HFFc6 (cell line): ENCODE results near the gene WHRN. TPM values are rescaled to one million over a fixed set of nuclear protein-coding genes. Genes with fewer than 3 reads are reported as not detected.

Experiments
- DNase-seq: peaks from one replicate; pipeline ENCODE4 v3.0.0-alpha.2; 2018
- H3K27ac Mint-ChIP-seq: 2 replicates; pipeline ENCODE4 v1.8.0; 2020; ENCODE audit warnings: mild to moderate bottlenecking, mixed read lengths
- H3K27me3 Mint-ChIP-seq: 2 replicates; pipeline ENCODE4 v1.8.0; 2021; ENCODE audit warnings: mild to moderate bottlenecking, moderate library complexity, mixed read lengths; ENCODE audit not compliant: insufficient read depth
- H3K36me3 Mint-ChIP-seq: 2 replicates; pipeline ENCODE4 v1.8.0; 2021; ENCODE audit warnings: low read depth, mixed read lengths
- H3K4me1 Mint-ChIP-seq: 2 replicates; pipeline ENCODE4 v1.8.0; 2020; ENCODE audit warnings: low read depth, mixed read lengths
- H3K4me3 Mint-ChIP-seq: 2 replicates; pipeline ENCODE4 v1.8.0; 2020; ENCODE audit warnings: mild to moderate bottlenecking, moderate library complexity, mixed read lengths
- H3K9me3 Mint-ChIP-seq: 2 replicates; pipeline ENCODE4 v1.8.0; 2020; ENCODE audit warnings: mild to moderate bottlenecking, mixed read lengths
- CTCF ChIP-seq: fragments of 200-600 bp; sonication (generic); IDR thresholded peaks from 2 replicates; pipeline ENCODE4 v1.5.0; 2021; ENCODE audit warnings: antibody characterized with exemption, mild to moderate bottlenecking
- total RNA-seq, 6 experiments: library from RNA; stranded (reverse); fragmentation: NEBNext Ultra II Directional; extraction: Animal tissue kit (Norgen Biotek cat#: 25700); gene quantifications; 2 replicates in 1 of 6; 3 replicates in 5 of 6; pipeline ENCODE4 v1.2.3, GENCODE V29; 2021

WHRN gene
- total RNA-seq, 6 experiments from 2014 or later, result 3.0 to 4.8 (median 3.6) TPM

- H3K27ac Mint-ChIP-seq, result no peak overlapping the region
Measured at GRCh38 chr9:114532561-114533237, 27.4 kb upstream of the WHRN start.

DNA sequence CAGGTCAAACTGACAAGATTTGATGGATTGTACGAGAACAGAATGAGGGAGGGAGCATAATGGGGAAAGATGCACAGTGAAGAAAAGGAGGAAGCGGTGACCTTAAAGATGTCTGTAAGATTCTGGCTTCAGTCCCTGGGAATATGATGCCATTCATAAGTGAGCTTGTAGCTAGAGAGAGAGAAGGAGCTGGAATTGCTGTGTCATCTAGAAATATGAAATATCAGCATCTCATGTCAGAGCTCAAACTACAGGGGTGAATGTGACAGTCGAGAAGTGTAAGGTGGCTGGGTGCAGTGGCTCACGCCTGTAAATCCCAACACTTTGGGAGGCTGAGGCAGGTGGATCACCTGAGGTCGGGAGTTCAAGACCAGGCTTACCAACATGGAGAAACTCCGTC, 24.0 kb upstream of the WHRN start:
- no peak for DNase-seq
- H3K27ac Mint-ChIP-seq, result no peak overlapping the region
- H3K4me1 Mint-ChIP-seq, result peaks cover 30% of the 10 kb centered on the region
- H3K9me3 Mint-ChIP-seq, result no peaks in the 10 kb centered on the region
- peaks cover 2% of the 10 kb centered on the region for H3K27me3 Mint-ChIP-seq
- no peak overlapping the region for H3K4me3 Mint-ChIP-seq
- TF ChIP-seq CTCF, result no peak
- H3K36me3 Mint-ChIP-seq, result no peaks in the 10 kb centered on the region

More at GRCh38 chr9:114532561-114533237, 27.4 kb upstream of the WHRN start:
- no peak for TF ChIP-seq CTCF
- no peak for DNase-seq
- no peaks in the 10 kb centered on the region for H3K36me3 Mint-ChIP-seq
- no peaks in the 10 kb centered on the region; the same call in 1 of the 2 replicates for H3K27me3 Mint-ChIP-seq
- peaks cover 13% of the 10 kb centered on the region; the same call in 1 of the 2 replicates for H3K4me1 Mint-ChIP-seq
- H3K4me3 Mint-ChIP-seq, result no peak overlapping the region
- H3K9me3 Mint-ChIP-seq, result no peaks in the 10 kb centered on the region

DNA sequence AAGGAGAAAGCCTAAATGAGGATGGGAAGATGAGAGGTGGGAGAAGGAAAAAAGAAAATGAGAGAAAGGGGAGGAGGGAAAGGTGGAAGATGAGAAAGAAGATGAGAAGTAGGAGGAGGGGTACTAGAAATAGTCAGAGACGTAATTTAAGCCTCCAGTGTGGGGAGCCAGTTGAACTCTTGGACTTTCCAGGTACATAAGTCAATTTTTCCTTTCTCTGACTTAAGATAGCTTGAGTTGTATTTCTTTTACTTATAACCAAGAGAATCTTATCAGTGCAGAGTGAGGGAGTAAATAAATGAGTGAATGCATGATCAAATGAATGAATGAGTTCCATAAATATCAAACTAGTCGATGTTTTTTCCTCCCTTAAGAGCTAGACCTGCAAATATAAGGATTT, 21.5 kb upstream of the WHRN start:
- Mint-ChIP-seq H3K27me3 (peaks cover 5% of the 10 kb centered on the region), H3K4me3 (no peak overlapping the region), H3K36me3 (no peaks in the 10 kb centered on the region), H3K27ac (no peak overlapping the region), H3K9me3 (no peaks in the 10 kb centered on the region), H3K4me1 (peaks cover 35% of the 10 kb centered on the region)
- DNase-seq, result no peak
- no peak for TF ChIP-seq CTCF

- no peak overlapping the region for H3K4me3 Mint-ChIP-seq
- TF ChIP-seq CTCF, result no peak
- peak overlapping the region; percentile 9; the same call in 1 of the 2 replicates for H3K27ac Mint-ChIP-seq
- H3K27me3 Mint-ChIP-seq, result peaks cover 5% of the 10 kb centered on the region
- peak; percentile 79 for DNase-seq
- H3K36me3 Mint-ChIP-seq, result no peaks in the 10 kb centered on the region
- peaks cover 41% of the 10 kb centered on the region for H3K4me1 Mint-ChIP-seq
- H3K9me3 Mint-ChIP-seq, result no peaks in the 10 kb centered on the region
Measured at GRCh38 chr9:114525513-114525912, 20.2 kb upstream of the WHRN start.

- Mint-ChIP-seq H3K27ac (no peak overlapping the region), H3K4me1 (peaks cover 41% of the 10 kb centered on the region), H3K27me3 (peaks cover 5% of the 10 kb centered on the region), H3K36me3 (no peaks in the 10 kb centered on the region), H3K9me3 (no peaks in the 10 kb centered on the region), H3K4me3 (no peak overlapping the region)
- no peak for DNase-seq
- TF ChIP-seq CTCF, result no peak
Measured at GRCh38 chr9:114524247-114524681, 19.0 kb upstream of the WHRN start.
